IPS-NIHi7 (cell line): Measurements from ENCODE around the gene GNA15.

Experiments
- DNase-seq: peaks from one replicate; pipeline ENCODE4 v3.0.0; 2012; ENCODE audit warnings: mixed read lengths; ENCODE audit errors: extremely low spot score

The GNA15 gene

DNA sequence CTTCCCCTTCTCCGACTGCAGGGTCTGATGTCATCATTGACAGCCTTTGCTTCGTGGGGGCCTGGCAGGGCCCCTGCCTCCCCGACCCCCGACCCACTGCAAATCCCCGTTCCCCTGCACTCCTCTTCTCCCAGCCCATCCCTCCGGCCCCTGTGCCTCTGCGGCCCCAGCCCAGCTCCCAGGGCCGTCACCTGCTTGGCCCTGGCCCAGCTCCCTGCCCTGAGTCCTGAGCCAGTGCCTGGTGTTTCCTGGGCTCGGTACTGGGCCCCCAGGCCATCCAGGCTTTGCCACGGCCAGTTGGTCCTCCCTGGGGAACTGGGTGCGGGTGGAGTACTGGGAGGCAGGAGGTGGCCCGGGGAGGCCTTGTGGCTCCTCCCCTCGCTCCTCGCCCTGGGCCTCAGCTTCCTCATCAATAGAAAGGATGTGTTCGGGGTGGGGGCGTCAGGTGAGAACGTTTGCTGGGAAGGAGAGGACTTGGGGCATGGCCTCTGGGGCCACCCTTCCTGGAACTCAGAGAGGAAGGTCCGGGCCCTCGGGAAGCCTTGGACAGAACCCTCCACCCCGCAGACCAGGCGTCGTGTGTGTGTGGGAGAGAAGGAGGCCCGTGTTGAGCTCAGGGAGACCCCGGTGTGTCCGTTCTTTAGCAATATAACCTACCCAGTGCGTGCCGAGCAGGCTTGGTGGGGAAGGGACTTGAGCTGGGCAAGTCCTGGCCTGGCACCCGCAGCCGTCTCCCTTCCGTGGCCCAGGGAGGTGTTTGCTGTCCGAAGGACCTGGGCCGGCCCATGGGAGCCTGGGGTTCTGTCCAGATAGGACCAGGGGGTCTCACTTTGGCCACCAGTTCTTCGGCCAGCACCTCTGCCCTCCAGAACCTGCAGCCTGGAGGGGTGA is 72.7 kb downstream of the GNA15 start:
- no peak for DNase-seq

DNA sequence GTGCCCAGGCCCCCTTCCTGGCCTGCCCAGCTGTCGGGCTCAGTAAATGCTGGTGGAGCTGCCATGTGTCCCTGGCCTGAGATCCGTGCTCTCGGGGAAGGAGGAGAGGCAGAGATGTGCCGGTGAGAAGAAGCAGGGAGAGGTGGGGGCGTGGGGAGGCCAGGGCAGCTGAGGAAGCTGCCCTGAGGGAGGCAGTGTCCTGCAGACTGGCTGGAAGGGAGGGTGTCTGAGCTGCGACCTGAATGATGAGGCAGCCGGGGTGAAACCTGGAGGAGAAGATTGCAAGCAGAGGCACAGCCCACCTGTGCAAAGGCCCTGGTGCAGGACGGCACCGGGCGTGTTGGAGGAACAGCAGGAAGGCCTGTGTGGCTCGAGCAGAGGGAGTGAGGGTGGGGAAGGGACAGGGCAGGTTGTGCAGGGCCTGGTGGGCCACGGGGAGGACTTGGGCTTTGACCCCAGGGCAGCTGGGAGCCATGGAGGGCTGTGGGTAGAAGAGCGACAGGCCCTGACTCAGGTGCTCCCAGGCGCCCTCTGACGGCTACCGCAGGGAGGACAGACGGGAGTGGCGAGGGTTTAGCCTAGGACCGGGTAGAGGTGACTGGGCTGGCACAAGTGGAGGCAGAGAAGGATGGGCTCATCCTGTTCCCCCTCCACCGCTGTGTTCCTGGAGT is 74.6 kb downstream of the GNA15 start:
- peak; percentile 86 for DNase-seq

DNA sequence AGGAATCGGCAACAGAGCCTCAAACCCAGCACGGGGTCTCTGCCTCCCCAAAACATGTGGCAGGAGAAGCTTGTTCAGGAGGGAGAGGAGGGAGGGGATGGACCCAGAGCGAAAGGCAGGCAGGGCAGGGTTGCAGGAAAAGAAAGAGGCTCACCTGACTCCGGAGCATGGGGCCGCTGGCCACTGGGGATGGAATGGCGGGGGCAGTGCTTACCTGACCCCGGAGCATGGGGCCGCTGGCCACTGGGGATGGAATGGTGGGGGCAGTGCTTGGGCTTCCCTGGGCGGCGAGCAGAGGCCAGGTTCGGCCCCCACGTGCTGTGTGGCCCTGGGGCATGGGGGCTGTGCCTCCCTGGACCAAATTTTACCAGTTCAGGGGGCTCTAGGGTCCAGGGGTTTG is 75.4 kb downstream of the GNA15 start:
- DNase-seq: no peak

DNA sequence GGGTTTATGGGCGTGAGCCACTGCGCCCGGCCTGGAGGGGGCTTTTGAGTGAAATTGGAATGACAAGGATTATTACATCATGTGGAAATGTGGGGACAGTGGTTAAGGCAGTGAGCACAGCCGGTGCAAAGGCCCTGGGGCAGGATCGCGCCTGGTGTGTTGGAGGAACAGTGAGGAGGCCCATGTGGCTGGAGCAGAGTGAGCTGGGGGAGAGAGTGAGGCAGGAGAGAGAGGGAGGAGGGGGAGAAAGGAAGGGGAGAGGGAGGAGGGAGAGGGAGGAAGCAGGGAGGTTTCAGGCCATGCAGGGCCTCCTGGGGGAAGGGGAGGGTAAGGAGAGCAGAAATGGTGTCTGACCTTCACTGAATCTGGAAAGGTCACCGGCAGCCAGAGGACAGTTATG is 77.3 kb downstream of the GNA15 start:
- DNase-seq: no peak
